Measurements from ENCODE around the gene RAF1. TPM values are rescaled to one million over a fixed set of nuclear protein-coding genes. Genes with fewer than 3 reads are reported as not detected.

Gene RAF1
- total RNA-seq, 1 experiment from 2014 or later: 68.8 TPM

- BruUV-seq (replicated peaks): no TSS peak
- no peaks in the 10 kb centered on the region for H3K9me3 ChIP-seq (ENCODE audit: control insufficient read depth, insufficient read depth, low read depth, low read length)
- in situ Hi-C loops (cut with HindIII; ENCODE audit: low pct_unique_long_range_greater_than_20kb, low sequenced_read_pairs) (no loop called here), intact Hi-C loops (cut with micrococcal nuclease; ENCODE audit: unreplicated experiment) (no loop called here)
- H3K4me3 ChIP-seq (ENCODE audit: low read depth in 2 of 2, low read length in 2 of 2): no peak overlapping the region
- peaks cover 3% of the 10 kb centered on the region; the same call in 1 of the 2 replicates for H3K4me1 ChIP-seq (ENCODE audit: control insufficient read depth, insufficient read depth, low read length)
- DNase-seq (ENCODE audit: low read depth, low spot score): no peak
- H3K27me3 ChIP-seq (ENCODE audit: control insufficient read depth, insufficient read depth, low read length): no peaks in the 10 kb centered on the region
- POLR2A ChIA-PET: interaction anchor here (0.6 kb wide), 1 partner anchor 22 kb away, joined by 3 read pairs; no protein-coding TSS in a partner anchor
- no peaks in the 10 kb centered on the region for H3K36me3 ChIP-seq (ENCODE audit: control insufficient read depth, insufficient read depth, low read length)
- H3K27ac ChIP-seq (ENCODE audit: low read length): no peak overlapping the region
- CTCF ChIA-PET: interaction anchor here (0.5 kb wide), 1 partner anchor 76 kb away, joined by 4 read pairs; no protein-coding TSS in a partner anchor
- ATAC-seq: no peak
- TF ChIP-seq TCF7L2 (IDR thresholded peaks at IDR 0.05; ENCODE audit: low read depth, low read length): no peak
- no peak for TF ChIP-seq SIN3A (IDR thresholded peaks at IDR 0.05; ENCODE audit: borderline replicate concordance, insufficient read depth, low read depth, low read length)
- TF ChIP-seq, protein P1, sequence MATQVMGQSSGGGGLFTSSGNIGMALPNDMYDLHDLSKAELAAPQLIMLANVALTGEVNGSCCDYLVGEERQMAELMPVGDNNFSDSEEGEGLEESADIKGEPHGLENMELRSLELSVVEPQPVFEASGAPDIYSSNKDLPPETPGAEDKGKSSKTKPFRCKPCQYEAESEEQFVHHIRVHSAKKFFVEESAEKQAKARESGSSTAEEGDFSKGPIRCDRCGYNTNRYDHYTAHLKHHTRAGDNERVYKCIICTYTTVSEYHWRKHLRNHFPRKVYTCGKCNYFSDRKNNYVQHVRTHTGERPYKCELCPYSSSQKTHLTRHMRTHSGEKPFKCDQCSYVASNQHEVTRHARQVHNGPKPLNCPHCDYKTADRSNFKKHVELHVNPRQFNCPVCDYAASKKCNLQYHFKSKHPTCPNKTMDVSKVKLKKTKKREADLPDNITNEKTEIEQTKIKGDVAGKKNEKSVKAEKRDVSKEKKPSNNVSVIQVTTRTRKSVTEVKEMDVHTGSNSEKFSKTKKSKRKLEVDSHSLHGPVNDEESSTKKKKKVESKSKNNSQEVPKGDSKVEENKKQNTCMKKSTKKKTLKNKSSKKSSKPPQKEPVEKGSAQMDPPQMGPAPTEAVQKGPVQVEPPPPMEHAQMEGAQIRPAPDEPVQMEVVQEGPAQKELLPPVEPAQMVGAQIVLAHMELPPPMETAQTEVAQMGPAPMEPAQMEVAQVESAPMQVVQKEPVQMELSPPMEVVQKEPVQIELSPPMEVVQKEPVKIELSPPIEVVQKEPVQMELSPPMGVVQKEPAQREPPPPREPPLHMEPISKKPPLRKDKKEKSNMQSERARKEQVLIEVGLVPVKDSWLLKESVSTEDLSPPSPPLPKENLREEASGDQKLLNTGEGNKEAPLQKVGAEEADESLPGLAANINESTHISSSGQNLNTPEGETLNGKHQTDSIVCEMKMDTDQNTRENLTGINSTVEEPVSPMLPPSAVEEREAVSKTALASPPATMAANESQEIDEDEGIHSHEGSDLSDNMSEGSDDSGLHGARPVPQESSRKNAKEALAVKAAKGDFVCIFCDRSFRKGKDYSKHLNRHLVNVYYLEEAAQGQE (IDR thresholded peaks at IDR 0.05; ENCODE audit: insufficient read depth in 1 of 2, low read depth in 2 of 2, low read length in 1 of 2): no peak
- TF ChIP-seq CTCF (IDR thresholded peaks at IDR 0.05): no peak
- no peak for TF ChIP-seq POLR2AphosphoS5 (IDR thresholded peaks at IDR 0.05; ENCODE audit: low read depth, low read length)
Observed at GRCh38 chr3:12653747-12654146, 10.2 kb downstream of the RAF1 start.

DNA sequence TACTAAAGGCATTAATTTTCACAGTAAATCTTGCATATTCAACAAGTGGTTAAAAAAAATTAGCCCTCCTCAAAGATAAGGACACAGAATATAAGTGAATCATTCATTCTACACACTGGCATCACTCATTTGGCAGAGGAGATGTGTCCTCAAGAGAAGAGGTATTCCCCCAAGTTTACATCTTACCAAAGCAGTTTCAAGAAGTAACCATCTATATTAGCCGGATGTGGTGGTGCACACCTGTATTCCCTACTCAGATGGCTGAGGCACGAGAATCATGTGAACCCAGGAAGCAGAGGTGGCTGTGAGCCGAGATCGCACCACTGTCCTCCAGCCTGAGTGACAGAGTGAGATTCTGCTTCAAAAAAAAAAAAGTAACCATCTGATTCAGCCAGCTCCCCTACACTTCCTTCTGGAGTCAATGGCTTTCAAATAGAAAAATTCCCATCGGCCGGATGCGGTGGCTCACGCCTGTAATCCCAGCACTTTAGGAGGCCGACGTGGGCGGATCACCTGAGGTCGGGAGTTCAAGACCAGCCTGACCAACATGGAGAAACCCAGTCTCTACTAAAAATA is 15.4 kb downstream of the RAF1 start:
- no peaks in the 10 kb centered on the region for H3K9me3 ChIP-seq (ENCODE audit: control insufficient read depth, insufficient read depth, low read depth, low read length)
- POLR2A ChIA-PET: no interaction called here
- no peak for TF ChIP-seq SIN3A (IDR thresholded peaks at IDR 0.05; ENCODE audit: borderline replicate concordance, insufficient read depth, low read depth, low read length)
- no peak overlapping the region for H3K4me3 ChIP-seq (ENCODE audit: low read depth in 2 of 2, low read length in 2 of 2)
- no TSS peak for BruUV-seq (replicated peaks)
- H3K4me1 ChIP-seq (ENCODE audit: control insufficient read depth, insufficient read depth, low read length): no peaks in the 10 kb centered on the region; the same call in 1 of the 2 replicates
- in situ Hi-C loops (cut with HindIII; ENCODE audit: low pct_unique_long_range_greater_than_20kb, low sequenced_read_pairs): no loop called here
- CTCF ChIA-PET: no interaction called here
- intact Hi-C loops (cut with micrococcal nuclease; ENCODE audit: unreplicated experiment): no loop called here
- H3K36me3 ChIP-seq (ENCODE audit: control insufficient read depth, insufficient read depth, low read length): no peaks in the 10 kb centered on the region
- H3K27me3 ChIP-seq (ENCODE audit: control insufficient read depth, insufficient read depth, low read length): no peaks in the 10 kb centered on the region
- DNase-seq (ENCODE audit: low read depth, low spot score) (no peak), ATAC-seq (no peak)
- H3K27ac ChIP-seq (ENCODE audit: low read length): no peak overlapping the region

DNA sequence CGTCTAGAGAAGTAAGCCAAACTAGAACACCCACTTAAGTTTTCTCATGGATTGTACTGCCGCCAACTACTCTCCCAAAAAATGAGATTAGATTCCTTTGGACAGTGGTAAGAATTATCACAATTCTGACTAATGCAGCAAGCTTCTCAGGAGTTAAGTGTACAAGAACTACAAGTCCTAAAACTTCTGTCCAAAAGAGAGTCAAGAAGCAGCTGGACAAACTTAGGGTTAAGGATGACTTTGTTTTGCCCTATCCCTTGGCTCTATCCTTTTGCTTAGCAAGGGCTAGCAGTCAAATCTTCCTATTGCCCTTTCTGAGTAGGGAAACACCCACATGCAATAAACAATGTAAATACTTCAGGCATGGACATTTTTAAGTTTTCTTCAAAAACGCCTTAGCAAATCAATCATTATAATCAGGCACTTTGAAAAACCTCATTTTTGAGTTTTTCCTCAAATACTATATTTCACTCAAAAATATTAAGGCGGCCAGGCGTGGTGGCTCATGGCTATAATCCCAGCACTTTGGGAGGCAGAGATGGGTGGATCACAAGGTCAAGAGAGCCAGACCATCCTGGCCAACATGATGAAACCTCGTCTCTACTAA is 19.5 kb downstream of the RAF1 start:
- intact Hi-C loops (cut with micrococcal nuclease; ENCODE audit: unreplicated experiment): no loop called here
- no peaks in the 10 kb centered on the region for H3K9me3 ChIP-seq (ENCODE audit: control insufficient read depth, insufficient read depth, low read depth, low read length)
- in situ Hi-C loops (cut with HindIII; ENCODE audit: low pct_unique_long_range_greater_than_20kb, low sequenced_read_pairs): no loop called here
- no peak for ATAC-seq
- no peaks in the 10 kb centered on the region for H3K27me3 ChIP-seq (ENCODE audit: control insufficient read depth, insufficient read depth, low read length)
- H3K4me3 ChIP-seq (ENCODE audit: low read depth in 2 of 2, low read length in 2 of 2): no peak overlapping the region
- no peak overlapping the region for H3K27ac ChIP-seq (ENCODE audit: low read length)
- no peak for DNase-seq (ENCODE audit: low read depth, low spot score)
- POLR2A ChIA-PET: no interaction called here
- no peaks in the 10 kb centered on the region for H3K36me3 ChIP-seq (ENCODE audit: control insufficient read depth, insufficient read depth, low read length)
- CTCF ChIA-PET: no interaction called here
- no peak for TF ChIP-seq TCF7L2 (IDR thresholded peaks at IDR 0.05; ENCODE audit: low read depth, low read length)
- TF ChIP-seq CTCF (IDR thresholded peaks at IDR 0.05): no peak
- TF ChIP-seq, protein P1 (IDR thresholded peaks at IDR 0.05; ENCODE audit: insufficient read depth in 1 of 2, low read depth in 2 of 2, low read length in 1 of 2): no peak
- no peak for TF ChIP-seq POLR2AphosphoS5 (IDR thresholded peaks at IDR 0.05; ENCODE audit: low read depth, low read length)
- no peak for TF ChIP-seq SIN3A (IDR thresholded peaks at IDR 0.05; ENCODE audit: borderline replicate concordance, insufficient read depth, low read depth, low read length)
- no TSS peak for BruUV-seq (replicated peaks)
- no peaks in the 10 kb centered on the region; the same call in 1 of the 2 replicates for H3K4me1 ChIP-seq (ENCODE audit: control insufficient read depth, insufficient read depth, low read length)
